ENCODE data around the gene THBS4.

- TF ChIP-seq CTCF (IDR thresholded peaks at IDR 0.05), result no peak
- no peak for TF ChIP-seq POLR2A (IDR thresholded peaks at IDR 0.05)
- no peak for TF ChIP-seq POLR2AphosphoS5 (IDR thresholded peaks at IDR 0.05; ENCODE audit: insufficient read depth in 1 of 2, low read depth in 1 of 2)
Measured at GRCh38 chr5:80116000-80116399, 80.9 kb downstream of the THBS4 start.
